NK-92 treated with Interleukin-12 subunit alpha and Interleukin-12 subunit beta, amount 100 ng/mL, for 24 hours (cell line): ENCODE measurements around the gene IL12B.
"Not testable (repeated sequence)": the region's sequence is repeated elsewhere in the genome, so short reads cannot be mapped to it uniquely, and the experiment has no call there.

Source experiments
- DNase-seq: peaks from one replicate; lab custom pipeline; 2025; lab: John Stamatoyannopoulos, UW

The IL12B gene

GRCh38 chr5:159294921-159295320 lies 35.4 kb downstream of the IL12B start:
- DNase-seq: no peak

- no peak for DNase-seq
Observed at GRCh38 chr5:159290741-159291140, 39.5 kb downstream of the IL12B start.

GRCh38 chr5:159286420-159287035 lies 43.8 kb downstream of the IL12B start:
- no peak for DNase-seq

- no peak for DNase-seq
Observed at GRCh38 chr5:159274676-159275075, 55.6 kb downstream of the IL12B start.

- no peak for DNase-seq
Observed at GRCh38 chr5:159273923-159274322, 56.4 kb downstream of the IL12B start.

GRCh38 chr5:159269723-159270122 lies 60.6 kb downstream of the IL12B start:
- DNase-seq: no peak

- DNase-seq: not testable (repeated sequence)
Observed at GRCh38 chr5:159266764-159267163, 63.5 kb downstream of the IL12B start.
